ENCODE results near the gene CCNC. TPM values are rescaled to one million over a fixed set of nuclear protein-coding genes. Genes with fewer than 3 reads are reported as not detected.

The CCNC gene, protein sequence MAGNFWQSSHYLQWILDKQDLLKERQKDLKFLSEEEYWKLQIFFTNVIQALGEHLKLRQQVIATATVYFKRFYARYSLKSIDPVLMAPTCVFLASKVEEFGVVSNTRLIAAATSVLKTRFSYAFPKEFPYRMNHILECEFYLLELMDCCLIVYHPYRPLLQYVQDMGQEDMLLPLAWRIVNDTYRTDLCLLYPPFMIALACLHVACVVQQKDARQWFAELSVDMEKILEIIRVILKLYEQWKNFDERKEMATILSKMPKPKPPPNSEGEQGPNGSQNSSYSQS
- 10 to 100 TPM; 59.9 to 64.0 TPM for total RNA-seq

DNA sequence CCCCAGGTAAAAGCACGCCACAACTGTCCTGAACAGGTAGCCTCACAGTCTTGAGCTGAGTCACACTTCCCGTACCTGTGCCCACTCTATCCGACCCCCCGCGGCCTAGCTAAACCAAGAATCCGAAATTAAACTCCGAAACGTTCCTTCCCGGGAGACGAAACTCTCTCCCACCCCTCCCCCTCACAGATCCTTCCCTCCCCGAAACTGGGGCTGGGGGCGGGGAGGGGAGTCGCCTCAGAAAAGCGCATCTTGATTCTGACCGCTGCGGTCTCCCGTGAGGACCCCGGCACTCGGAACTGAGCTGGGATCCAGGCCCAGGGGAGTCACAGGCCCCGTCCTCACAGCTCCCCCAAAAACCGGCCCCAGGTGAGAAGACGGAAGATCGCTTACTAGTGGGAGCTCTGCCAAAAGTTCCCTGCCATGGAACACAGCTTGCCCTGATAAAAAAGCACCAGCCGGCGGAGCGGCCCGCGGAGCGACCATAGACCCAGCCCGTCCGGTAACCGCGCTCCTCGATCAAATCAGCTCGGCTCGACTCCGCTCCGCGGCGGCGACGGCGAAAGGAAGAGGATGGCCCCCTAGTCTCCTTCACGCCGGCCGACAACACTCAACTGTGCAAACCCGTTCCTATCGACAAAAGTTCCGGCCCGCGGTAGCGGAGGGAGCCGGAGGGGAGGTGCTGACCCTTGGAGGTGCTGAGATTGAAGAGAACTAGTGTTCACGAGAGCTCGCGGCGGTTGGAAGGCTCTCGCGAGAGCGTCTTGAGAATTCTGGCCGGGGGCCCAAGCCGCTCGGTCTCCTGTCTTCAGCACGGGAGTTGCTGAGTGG is at the start of gene CCNC:
Gene CCNC, minus strand, starts transcription at position 558 of the 831 bp plus-strand sequence. Its CDS starts 133 bp downstream, at position 425.
- Mint-ChIP-seq H3K27ac (peak within 1 kb of the TSS; percentile 94), H3K36me3 (peaks cover 7% of the 10 kb centered on the region), H3K9me3 (no peaks in the 10 kb centered on the region), H3K27me3 (no peaks in the 10 kb centered on the region), H3K4me1 (ENCODE audit: low read depth) (peaks cover 25% of the 10 kb centered on the region), H3K4me3 (peak within 1 kb of the TSS; percentile 97)
- DNase-seq: peak; percentile 94
- intact Hi-C loops (cut with micrococcal nuclease): loop anchor here (1.0 to 10.0 kb wide), 4 partner anchors 48 to 234 kb away; partner anchors contain the start of genes PNISR and USP45
- ChIA-PET POLR2A (interaction anchor here (0.6 to 1.9 kb wide), 6 partner anchors 43 to 170 kb away, joined by 3 to 10 read pairs (median 6); partner anchors contain the start of gene USP45), CTCF (interaction anchor here (0.8 to 2.6 kb wide), 7 partner anchors 14 to 100 kb away, joined by 3 to 15 read pairs (median 4); no protein-coding TSS in a partner anchor)

DNA sequence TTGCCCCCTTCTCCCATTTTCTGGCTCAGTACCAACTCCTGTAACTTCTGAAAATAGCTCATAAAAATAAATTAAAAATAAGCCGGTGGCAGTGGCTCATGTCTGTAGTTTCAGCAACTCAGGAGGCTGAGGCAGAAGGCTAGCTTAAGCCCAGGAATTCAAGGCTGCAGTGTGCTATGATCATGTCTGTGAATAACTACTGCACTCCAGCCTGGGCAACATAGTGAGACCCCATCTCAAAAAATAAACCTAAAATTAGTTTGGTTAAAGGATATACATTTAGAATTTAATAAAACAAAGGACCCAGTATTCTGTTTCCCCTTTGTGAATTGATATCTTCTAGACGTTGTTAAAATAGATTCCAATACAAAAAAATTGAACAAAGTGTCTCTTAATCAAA is 48.7 kb upstream of the CCNC start:
- ChIA-PET CTCF (interaction anchor here (0.7 kb wide), 2 partner anchors 31 to 746 kb away, joined by 3 read pairs; no protein-coding TSS in a partner anchor), POLR2A (interaction anchor here (0.9 kb wide), 1 partner anchor 13 kb away, joined by 3 read pairs; no protein-coding TSS in a partner anchor)
- H3K4me1 Mint-ChIP-seq (ENCODE audit: low read depth): peaks cover 5% of the 10 kb centered on the region
- DNase-seq: no peak
- H3K36me3 Mint-ChIP-seq: peaks cover 6% of the 10 kb centered on the region
- intact Hi-C loops (cut with micrococcal nuclease): loop anchor here (2.0 kb wide), 1 partner anchor 14 kb away; no protein-coding TSS in a partner anchor
- H3K4me3 Mint-ChIP-seq: no peak overlapping the region
- peaks cover 71% of the 10 kb centered on the region for H3K27me3 Mint-ChIP-seq
- H3K9me3 Mint-ChIP-seq: no peaks in the 10 kb centered on the region
- H3K27ac Mint-ChIP-seq: no peak overlapping the region

DNA sequence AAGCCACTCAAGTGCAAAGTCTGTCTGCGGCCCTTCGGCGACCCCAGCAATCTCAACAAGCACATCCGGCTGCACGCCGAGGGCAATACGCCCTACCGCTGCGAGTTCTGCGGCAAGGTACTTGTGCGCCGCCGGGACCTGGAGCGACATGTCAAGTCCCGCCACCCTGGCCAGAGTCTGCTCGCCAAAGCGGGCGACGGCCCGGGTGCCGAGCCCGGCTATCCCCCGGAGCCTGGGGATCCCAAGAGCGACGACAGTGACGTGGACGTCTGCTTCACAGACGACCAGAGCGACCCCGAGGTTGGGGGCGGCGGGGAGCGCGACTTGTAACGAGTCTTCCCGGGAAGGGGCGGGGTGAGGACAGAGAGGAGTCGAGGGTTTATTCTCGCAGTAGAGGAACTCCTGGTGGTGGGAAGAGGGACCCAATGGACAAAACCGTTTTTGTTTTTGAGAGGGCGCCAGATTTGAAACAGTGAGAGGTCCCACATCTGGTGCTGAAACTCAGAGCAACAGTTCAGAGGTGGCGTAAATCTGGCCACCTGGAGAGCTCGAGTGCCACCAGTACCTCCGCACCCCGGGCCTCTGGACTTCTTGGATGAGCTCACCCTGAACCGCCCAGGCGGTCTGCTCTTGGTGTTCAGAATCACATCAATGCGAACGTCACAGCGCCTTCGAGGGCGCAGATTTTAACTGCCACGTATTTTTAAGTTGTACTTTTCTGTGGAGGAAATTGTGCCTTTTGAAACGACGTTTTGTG is 46.1 kb upstream of the CCNC start:
- no peak overlapping the region for H3K27ac Mint-ChIP-seq
- POLR2A ChIA-PET: no interaction called here
- H3K4me1 Mint-ChIP-seq (ENCODE audit: low read depth): peaks cover 25% of the 10 kb centered on the region
- H3K36me3 Mint-ChIP-seq: peaks cover 6% of the 10 kb centered on the region
- intact Hi-C loops (cut with micrococcal nuclease): loop anchor here (5.0 kb wide), 2 partner anchors 147 to 782 kb away; partner anchors contain the start of gene POU3F2
- peak overlapping the region; percentile 62 for H3K4me3 Mint-ChIP-seq
- CTCF ChIA-PET: interaction anchor here (0.7 to 4.1 kb wide), 4 partner anchors 21 to 48 kb away, joined by 5 to 30 read pairs (median 6); partner anchors contain the start of gene CCNC
- no peaks in the 10 kb centered on the region for H3K9me3 Mint-ChIP-seq
- DNase-seq: no peak
- H3K27me3 Mint-ChIP-seq: peaks cover 76% of the 10 kb centered on the region

- Mint-ChIP-seq H3K4me1 (ENCODE audit: low read depth) (peaks cover 25% of the 10 kb centered on the region), H3K36me3 (peaks cover 6% of the 10 kb centered on the region), H3K9me3 (no peaks in the 10 kb centered on the region), H3K27ac (no peak overlapping the region), H3K27me3 (peaks cover 76% of the 10 kb centered on the region), H3K4me3 (peak overlapping the region; percentile 62)
- ChIA-PET CTCF (interaction anchor here (0.7 to 4.1 kb wide), 4 partner anchors 20 to 48 kb away, joined by 5 to 30 read pairs (median 6); partner anchors contain the start of gene CCNC), POLR2A (interaction anchor here (1.4 kb wide), 1 partner anchor 46 kb away, joined by 3 read pairs; the partner anchor contains the start of gene CCNC)
- intact Hi-C loops (cut with micrococcal nuclease): loop anchor here (5.0 kb wide), 2 partner anchors 147 to 782 kb away; partner anchors contain the start of gene POU3F2
- peak; percentile 48 for DNase-seq
Observed at GRCh38 chr6:99613705-99614429, 45.4 kb upstream of the CCNC start.

- H3K27me3 Mint-ChIP-seq: peaks cover 78% of the 10 kb centered on the region
- H3K27ac Mint-ChIP-seq: no peak overlapping the region
- CTCF ChIA-PET: interaction anchor here (1.7 to 4.1 kb wide), 3 partner anchors 20 to 45 kb away, joined by 5 to 30 read pairs (median 6); partner anchors contain the start of gene CCNC
- peaks cover 6% of the 10 kb centered on the region for H3K36me3 Mint-ChIP-seq
- DNase-seq: peak; percentile 59
- no peaks in the 10 kb centered on the region for H3K9me3 Mint-ChIP-seq
- no peak overlapping the region for H3K4me3 Mint-ChIP-seq
- intact Hi-C loops (cut with micrococcal nuclease): loop anchor here (5.0 kb wide), 2 partner anchors 146 to 781 kb away; partner anchors contain the start of gene POU3F2
- POLR2A ChIA-PET: interaction anchor here (1.4 kb wide), 1 partner anchor 45 kb away, joined by 3 read pairs; the partner anchor contains the start of gene CCNC
- H3K4me1 Mint-ChIP-seq (ENCODE audit: low read depth): peaks cover 25% of the 10 kb centered on the region
Observed at GRCh38 chr6:99613409-99613704, 44.9 kb upstream of the CCNC start.

GRCh38 chr6:99612551-99613408 is 44.3 kb upstream of the CCNC start:
- ChIA-PET CTCF (interaction anchor here (1.0 to 4.1 kb wide), 5 partner anchors 11 to 44 kb away, joined by 4 to 30 read pairs (median 5); partner anchors contain the start of gene CCNC), POLR2A (interaction anchor here (1.4 kb wide), 1 partner anchor 44 kb away, joined by 3 read pairs; the partner anchor contains the start of gene CCNC)
- Mint-ChIP-seq H3K36me3 (peaks cover 6% of the 10 kb centered on the region), H3K4me1 (ENCODE audit: low read depth) (peaks cover 25% of the 10 kb centered on the region), H3K27me3 (peaks cover 79% of the 10 kb centered on the region), H3K9me3 (no peaks in the 10 kb centered on the region), H3K27ac (peak overlapping the region; percentile 8), H3K4me3 (no peak overlapping the region)
- intact Hi-C loops (cut with micrococcal nuclease): loop anchor here (5.0 kb wide), 2 partner anchors 145 to 780 kb away; partner anchors contain the start of gene POU3F2
- no peak for DNase-seq

GRCh38 chr6:99611148-99611547 is 42.7 kb upstream of the CCNC start:
- Mint-ChIP-seq H3K27me3 (peaks cover 79% of the 10 kb centered on the region), H3K36me3 (peaks cover 8% of the 10 kb centered on the region), H3K4me3 (no peak overlapping the region), H3K9me3 (no peaks in the 10 kb centered on the region), H3K4me1 (ENCODE audit: low read depth) (peaks cover 25% of the 10 kb centered on the region), H3K27ac (no peak overlapping the region)
- intact Hi-C loops (cut with micrococcal nuclease): loop anchor here (1.0 to 5.0 kb wide), 6 partner anchors 9 to 862 kb away; partner anchors contain the start of gene POU3F2
- DNase-seq: peak; percentile 51
- CTCF ChIA-PET: interaction anchor here (0.9 to 4.1 kb wide), 3 partner anchors 9 to 135 kb away, joined by 5 to 30 read pairs (median 6); no protein-coding TSS in a partner anchor
- POLR2A ChIA-PET: interaction anchor here (0.6 to 1.8 kb wide), 2 partner anchors 18 to 43 kb away, joined by 3 to 5 read pairs; partner anchors contain the start of gene CCNC

- H3K4me1 Mint-ChIP-seq (ENCODE audit: low read depth): peaks cover 27% of the 10 kb centered on the region
- ChIA-PET CTCF (interaction anchor here (1.1 to 2.5 kb wide), 2 partner anchors 22 to 137 kb away, joined by 4 to 13 read pairs; no protein-coding TSS in a partner anchor), POLR2A (interaction anchor here (1.8 kb wide), 1 partner anchor 41 kb away, joined by 5 read pairs; the partner anchor contains the start of gene CCNC)
- no peak for DNase-seq
- peaks cover 83% of the 10 kb centered on the region for H3K27me3 Mint-ChIP-seq
- H3K36me3 Mint-ChIP-seq: peaks cover 8% of the 10 kb centered on the region
- intact Hi-C loops (cut with micrococcal nuclease): loop anchor here (2.0 to 5.0 kb wide), 4 partner anchors 89 to 863 kb away; partner anchors contain the start of gene POU3F2
- no peaks in the 10 kb centered on the region for H3K9me3 Mint-ChIP-seq
- no peak overlapping the region for H3K4me3 Mint-ChIP-seq
- H3K27ac Mint-ChIP-seq: no peak overlapping the region
Observed at GRCh38 chr6:99609905-99610489, 41.5 kb upstream of the CCNC start.

DNA sequence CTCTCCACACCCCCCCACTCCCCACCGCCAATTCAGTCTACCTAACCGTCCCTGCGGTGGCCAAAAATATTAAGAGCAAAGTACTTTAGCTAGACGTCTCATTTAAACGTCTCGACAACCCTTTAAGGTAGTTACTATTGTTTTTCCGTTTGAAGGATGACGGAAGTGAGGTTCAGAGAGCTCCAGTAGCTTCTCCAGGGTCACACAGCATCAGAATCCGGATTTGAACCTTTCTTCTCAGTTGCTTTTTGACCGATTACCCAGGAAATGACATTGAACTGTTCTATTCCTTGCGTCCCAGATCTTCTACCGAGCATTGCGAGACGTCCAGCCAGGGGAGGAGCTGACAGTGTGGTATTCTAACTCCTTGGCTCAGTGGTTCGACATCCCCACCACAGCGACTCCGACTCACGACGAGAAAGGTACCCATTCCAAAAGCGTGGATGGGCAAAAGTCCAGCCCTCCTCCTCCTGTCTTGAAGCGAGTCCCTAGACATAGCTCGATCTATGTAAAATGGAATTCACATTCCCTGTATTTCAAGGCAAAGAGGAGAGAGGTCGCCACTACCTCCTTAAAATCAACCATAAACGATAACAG is 40.5 kb upstream of the CCNC start:
- Mint-ChIP-seq H3K9me3 (no peaks in the 10 kb centered on the region), H3K36me3 (peaks cover 5% of the 10 kb centered on the region), H3K4me1 (ENCODE audit: low read depth) (peaks cover 33% of the 10 kb centered on the region), H3K27me3 (peaks cover 85% of the 10 kb centered on the region), H3K27ac (no peak overlapping the region), H3K4me3 (no peak overlapping the region)
- intact Hi-C loops (cut with micrococcal nuclease): no loop called here
- DNase-seq: no peak
- CTCF ChIA-PET: interaction anchor here (1.1 to 2.5 kb wide), 2 partner anchors 21 to 138 kb away, joined by 4 to 13 read pairs; no protein-coding TSS in a partner anchor
- POLR2A ChIA-PET: interaction anchor here (0.9 kb wide), 1 partner anchor 19 kb away, joined by 4 read pairs; no protein-coding TSS in a partner anchor

All from activated CD4-positive, alpha-beta memory T cell treated with anti-CD3 and anti-CD28 coated beads for 36 hours (primary cell).